Measurements from ENCODE around the gene C16orf54.
"Not testable (repeated sequence)": the region's sequence is repeated elsewhere in the genome, so short reads cannot be mapped to it uniquely, and the experiment has no call there.

Gene C16orf54

GRCh38 chr16:29714396-29714795, 31.4 kb downstream of the C16orf54 start:
- TF ChIP-seq CTCF (IDR thresholded peaks at IDR 0.05; ENCODE audit: control insufficient read depth, insufficient read depth, low read depth, low read length, missing control alignments), result no peak
- no peak overlapping the region for H3K4me3 ChIP-seq (ENCODE audit: control insufficient read depth, low read depth, low read length)
- DNase-seq (ENCODE audit: low read depth), result no peak

- TF ChIP-seq CTCF (IDR thresholded peaks at IDR 0.05; ENCODE audit: control insufficient read depth, insufficient read depth, low read depth, low read length, missing control alignments), result no peak
- no peak for DNase-seq (ENCODE audit: low read depth)
- no peak overlapping the region for H3K4me3 ChIP-seq (ENCODE audit: control insufficient read depth, low read depth, low read length)
Observed at GRCh38 chr16:29712809-29713208, 33.0 kb downstream of the C16orf54 start.

GRCh38 chr16:29710227-29711219, 35.3 kb downstream of the C16orf54 start:
- peak; percentile 40 for DNase-seq (ENCODE audit: low read depth)
- no peak overlapping the region for H3K4me3 ChIP-seq (ENCODE audit: control insufficient read depth, low read depth, low read length)
- peak; percentile 56 for TF ChIP-seq CTCF (IDR thresholded peaks at IDR 0.05; ENCODE audit: control insufficient read depth, insufficient read depth, low read depth, low read length, missing control alignments)

- DNase-seq (ENCODE audit: low read depth); H3K4me3 ChIP-seq (ENCODE audit: control insufficient read depth, low read depth, low read length): not testable (repeated sequence)
Observed at GRCh38 chr16:29709657-29710056, 36.1 kb downstream of the C16orf54 start.

- DNase-seq (ENCODE audit: low read depth), result no peak
- no peak overlapping the region for H3K4me3 ChIP-seq (ENCODE audit: control insufficient read depth, low read depth, low read length)
- no peak for TF ChIP-seq CTCF (IDR thresholded peaks at IDR 0.05; ENCODE audit: control insufficient read depth, insufficient read depth, low read depth, low read length, missing control alignments)
Observed at GRCh38 chr16:29708917-29709600, 36.7 kb downstream of the C16orf54 start.

GRCh38 chr16:29707160-29707559, 38.6 kb downstream of the C16orf54 start:
- not testable (repeated sequence) for H3K4me3 ChIP-seq (ENCODE audit: control insufficient read depth, low read depth, low read length); DNase-seq (ENCODE audit: low read depth)

- H3K4me3 ChIP-seq (ENCODE audit: control insufficient read depth, low read depth, low read length), result no peak overlapping the region
- no peak for DNase-seq (ENCODE audit: low read depth)
- no peak for TF ChIP-seq CTCF (IDR thresholded peaks at IDR 0.05; ENCODE audit: control insufficient read depth, insufficient read depth, low read depth, low read length, missing control alignments)
Observed at GRCh38 chr16:29705030-29705429, 40.8 kb downstream of the C16orf54 start.

Measured in AG09309 (cell line).